GM18502 (cell line): ENCODE measurements around the gene USP22.
A peak's percentile ranks its signal among the peaks of the same experiment; 100 is the strongest.

Source experiments
- ATAC-seq: cut with Tn5 transposase; IDR thresholded peaks from one replicate; pipeline ENCODE4 v1.9.1; 2021; ENCODE audit warnings: mild to moderate bottlenecking; ENCODE audit not compliant: unreplicated experiment, poor library complexity

Gene USP22

GRCh38 chr17:21053056-21053455 lies 10.2 kb upstream of the USP22 start:
- ATAC-seq = peak; percentile 71

GRCh38 chr17:21049457-21049856 lies 6.6 kb upstream of the USP22 start:
- no peak for ATAC-seq

GRCh38 chr17:21046216-21046615 lies 3.4 kb upstream of the USP22 start:
- no peak for ATAC-seq

- no peak for ATAC-seq
These were observed 2.2 kb upstream of the USP22 start for GRCh38 chr17:21044971-21045370.

- ATAC-seq = peak; percentile 88
These were observed 753 bp upstream of the USP22 start for GRCh38 chr17:21043296-21044232.

- peak; percentile 20 for ATAC-seq
These were observed 912 bp downstream of the USP22 start for GRCh38 chr17:21041741-21042457.

GRCh38 chr17:21039839-21040575 lies 2.8 kb downstream of the USP22 start:
- no peak for ATAC-seq

GRCh38 chr17:21037117-21037803 lies 5.6 kb downstream of the USP22 start:
- no peak for ATAC-seq

GRCh38 chr17:21036361-21036881 lies 6.4 kb downstream of the USP22 start:
- no peak for ATAC-seq

GRCh38 chr17:21035406-21035805 lies 7.4 kb downstream of the USP22 start:
- no peak for ATAC-seq

- ATAC-seq = peak; percentile 63
These were observed 8.2 kb downstream of the USP22 start for GRCh38 chr17:21034340-21035235.

- ATAC-seq = no peak
These were observed 9.5 kb downstream of the USP22 start for GRCh38 chr17:21033350-21033749.

GRCh38 chr17:21031756-21032396 lies 10.9 kb downstream of the USP22 start:
- ATAC-seq = no peak

GRCh38 chr17:21030375-21030774 lies 12.4 kb downstream of the USP22 start:
- no peak for ATAC-seq

GRCh38 chr17:21029515-21029914 lies 13.3 kb downstream of the USP22 start:
- ATAC-seq = no peak

GRCh38 chr17:21029036-21029435 lies 13.8 kb downstream of the USP22 start:
- ATAC-seq = no peak

- ATAC-seq = no peak
These were observed 14.6 kb downstream of the USP22 start for GRCh38 chr17:21028192-21028591.

GRCh38 chr17:21027031-21027430 lies 15.8 kb downstream of the USP22 start:
- ATAC-seq = no peak
